WTC11 (cell line): ENCODE results near the gene ADGRB3.

Source experiments
- CREB1 ChIP-seq: sonication (generic); formaldehyde crosslinking; IDR thresholded peaks from 2 replicates; pipeline ENCODE4 v1.8.0; 2023; ENCODE audit warnings: mild to moderate bottlenecking, missing genetic modification reagents
- CTCF ChIP-seq: fragments of 200-600 bp; IDR thresholded peaks from 2 replicates; pipeline ENCODE4 v1.8.0; 2022; ENCODE audit warnings: antibody characterized with exemption
- FOXJ3 ChIP-seq: sonication (generic); formaldehyde crosslinking; IDR thresholded peaks from 2 replicates; pipeline ENCODE4 v1.9.0; 2021; ENCODE audit warnings: missing genetic modification reagents, mild to moderate bottlenecking, borderline replicate concordance
- IRF1 ChIP-seq: sonication (generic); formaldehyde crosslinking; IDR thresholded peaks from 2 replicates; pipeline ENCODE4 v1.8.0; 2023; ENCODE audit warnings: missing genetic modification reagents
- PRRX2 ChIP-seq: fragments of 250-450 bp; sonication (Bioruptor Pico); IDR thresholded peaks from 2 replicates; pipeline ENCODE4 v1.8.0; 2021; ENCODE audit warnings: mild to moderate bottlenecking
- SP1 ChIP-seq: sonication (generic); formaldehyde crosslinking; conservative IDR thresholded peaks from 2 replicates; pipeline ENCODE4 v1.8.1; 2022; ENCODE audit warnings: missing genetic modification reagents
- ZNF232 ChIP-seq: sonication (generic); formaldehyde crosslinking; IDR thresholded peaks from 2 replicates; pipeline ENCODE4 v1.8.0; 2022; ENCODE audit warnings: mild to moderate bottlenecking, missing genetic modification reagents

- TF ChIP-seq CTCF (no peak), SP1 (CRISPR knock-in tag) (no peak), IRF1 (no peak), ZNF232 (CRISPR knock-in tag) (no peak), FOXJ3 (CRISPR knock-in tag) (no peak), PRRX2 (CRISPR knock-in tag) (no peak), CREB1 (no peak)
These were observed 462.9 kb downstream of the ADGRB3 start for GRCh38 chr6:69097948-69098347.
